Prostate gland (tissue), 2 donors: ENCODE measurements around the gene JAG2. TPM values are rescaled to one million over a fixed set of nuclear protein-coding genes. Genes with fewer than 3 reads are reported as not detected.

ENCODE experiments used
- DNase-seq: peaks from one replicate; pipeline ENCODE4 v3.0.0-alpha.2; 2019; ENCODE audit warnings: low spot score
- H3K27ac ChIP-seq, 2 donors: fragments of 200-600 bp; sonication (generic); 2 replicates each; pipeline ENCODE4 v1.5.1; 2017 to 2019
- H3K27me3 ChIP-seq: fragments of 200-600 bp; sonication (generic); replicated peaks from 2 replicates; pipeline ENCODE4 v1.5.1; 2019; ENCODE audit not compliant: insufficient read depth
- H3K36me3 ChIP-seq, 2 donors: fragments of 200-600 bp; sonication (generic); 1 replicate in 1 of 2; 2 replicates in 1 of 2; pipeline versions ENCODE4 v1.5.1 to v1.8.1; 2017 to 2019
- H3K4me1 ChIP-seq: fragments of 200-600 bp; sonication (generic); replicated peaks from 2 replicates; pipeline ENCODE4 v1.5.1; 2019
- H3K4me3 ChIP-seq, 2 donors: fragments of 200-600 bp; sonication (generic); 2 replicates each; pipeline ENCODE4 v1.5.1; 2017 to 2019
- H3K9me3 ChIP-seq: fragments of 200-600 bp; sonication (generic); 2 replicates; pipeline ENCODE4 v1.5.1; 2017
- POLR2A ChIP-seq: fragments of 450-650 bp; IDR thresholded peaks from one replicate; pipeline ENCODE4 v1.6.1; 2016; ENCODE audit warnings: antibody characterized with exemption, mild to moderate bottlenecking
- POLR2AphosphoS5 ChIP-seq: sonication (generic); formaldehyde crosslinking; IDR thresholded peaks from one replicate; pipeline ENCODE4 v1.6.1; 2017; ENCODE audit warnings: antibody characterized with exemption
- WGBS: methylation state at CpG from one replicate; pipeline ENCODE4 v1.1.5; 2018; 5-methylcytosine and 5-hydroxymethylcytosine counted together
- intact Hi-C: fragments of 100-400 bp; cut with DNase I; formaldehyde crosslinking; loops from one replicate; pipeline ENCODE4 v1.14.2; 2022
- total RNA-seq, 2 donors: library from RNA; depleted of rRNA; stranded (reverse); fragments of >200 nt; gene quantifications; one replicate each; pipeline ENCODE4 v1.1.0, GENCODE V29; 2016
- TF ChIP-seq, protein P1 (sequence below), 4 experiments: fragments of 200-600 bp in 2 of 4; fragments of 450-650 bp in 2 of 4; sonication (generic) in 2 of 4; IDR thresholded peaks; 1 replicate in 3 of 4; 2 replicates in 1 of 4; pipeline ENCODE4 v1.5.1; 2016 to 2019; ENCODE audit warnings: antibody characterized with exemption in 4 of 4, mild to moderate bottlenecking in 2 of 4, moderate library complexity in 2 of 4

JAG2 gene
- total RNA-seq, 2 donors from 2014 or later: 26.8 to 30.5 TPM

- Histone ChIP-seq H3K27ac (no peak overlapping the region), H3K4me1 (no peaks in the 10 kb centered on the region), H3K36me3 (no peaks in the 10 kb centered on the region), H3K27me3 (no peaks in the 10 kb centered on the region), H3K9me3 (no peaks in the 10 kb centered on the region), H3K4me3 (no peak overlapping the region)
- 53% methylated on average over 14 of the region's 14 CpGs for WGBS
- intact Hi-C loops: no loop called here
- TF ChIP-seq POLR2A: no peak
- TF ChIP-seq, protein P1, sequence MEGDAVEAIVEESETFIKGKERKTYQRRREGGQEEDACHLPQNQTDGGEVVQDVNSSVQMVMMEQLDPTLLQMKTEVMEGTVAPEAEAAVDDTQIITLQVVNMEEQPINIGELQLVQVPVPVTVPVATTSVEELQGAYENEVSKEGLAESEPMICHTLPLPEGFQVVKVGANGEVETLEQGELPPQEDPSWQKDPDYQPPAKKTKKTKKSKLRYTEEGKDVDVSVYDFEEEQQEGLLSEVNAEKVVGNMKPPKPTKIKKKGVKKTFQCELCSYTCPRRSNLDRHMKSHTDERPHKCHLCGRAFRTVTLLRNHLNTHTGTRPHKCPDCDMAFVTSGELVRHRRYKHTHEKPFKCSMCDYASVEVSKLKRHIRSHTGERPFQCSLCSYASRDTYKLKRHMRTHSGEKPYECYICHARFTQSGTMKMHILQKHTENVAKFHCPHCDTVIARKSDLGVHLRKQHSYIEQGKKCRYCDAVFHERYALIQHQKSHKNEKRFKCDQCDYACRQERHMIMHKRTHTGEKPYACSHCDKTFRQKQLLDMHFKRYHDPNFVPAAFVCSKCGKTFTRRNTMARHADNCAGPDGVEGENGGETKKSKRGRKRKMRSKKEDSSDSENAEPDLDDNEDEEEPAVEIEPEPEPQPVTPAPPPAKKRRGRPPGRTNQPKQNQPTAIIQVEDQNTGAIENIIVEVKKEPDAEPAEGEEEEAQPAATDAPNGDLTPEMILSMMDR (IDR thresholded peaks at IDR 0.05): peak in 1 of 4 experiments; percentile 22
- TF ChIP-seq POLR2AphosphoS5: no peak
- DNase-seq: no peak
These were observed 19.5 kb upstream of the JAG2 start for GRCh38 chr14:105187935-105188524.

DNA sequence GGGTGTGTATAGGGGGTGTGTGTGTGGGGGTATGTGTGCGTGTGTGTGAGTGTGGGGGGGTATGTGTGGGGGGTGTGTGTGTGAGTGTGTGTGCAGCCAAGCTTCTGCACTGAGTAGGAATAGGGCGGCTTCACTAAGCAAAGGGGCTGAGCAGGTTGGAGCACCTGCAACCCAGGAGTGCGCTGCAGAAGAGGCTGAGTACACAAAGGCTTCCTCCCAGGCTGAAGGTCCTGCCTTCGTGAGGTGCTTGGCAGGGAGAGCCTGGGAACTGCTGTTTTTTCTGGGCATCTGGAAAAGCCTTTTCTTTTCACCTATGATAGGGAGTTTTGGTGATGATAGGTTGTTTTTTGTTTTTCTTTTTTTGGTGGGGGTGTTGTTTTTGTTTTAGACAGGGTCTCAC is 18.5 kb upstream of the JAG2 start:
- intact Hi-C loops: no loop called here
- Histone ChIP-seq H3K4me1 (no peaks in the 10 kb centered on the region), H3K4me3 (no peak overlapping the region), H3K36me3 (no peaks in the 10 kb centered on the region), H3K27me3 (no peaks in the 10 kb centered on the region), H3K9me3 (no peaks in the 10 kb centered on the region), H3K27ac (no peak overlapping the region)
- TF ChIP-seq, protein P1 (IDR thresholded peaks at IDR 0.05): no peak
- TF ChIP-seq POLR2A (no peak), POLR2AphosphoS5 (no peak)
- no peak for DNase-seq
- WGBS: 52% methylated on average over 4 of the region's 4 CpGs

DNA sequence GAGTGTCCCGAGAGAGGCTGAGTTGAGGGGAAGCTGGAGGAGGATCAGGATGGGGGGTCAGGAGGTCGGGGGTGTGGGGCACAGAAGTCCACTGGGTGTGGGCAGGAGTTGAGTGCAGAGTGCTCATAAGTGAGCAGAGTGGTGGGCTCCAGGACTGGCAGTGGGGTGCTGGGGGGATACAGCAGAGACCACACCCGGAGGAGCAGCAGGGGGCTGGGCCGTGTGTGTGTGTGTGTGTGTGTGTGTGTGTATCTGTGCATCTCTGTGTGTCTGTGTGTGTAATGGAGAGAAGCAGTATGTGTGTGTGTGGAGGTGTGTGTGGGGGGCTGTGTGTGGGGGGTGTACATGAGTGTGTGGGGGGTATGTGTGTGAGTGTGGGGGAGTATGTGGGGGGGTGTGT is 17.4 kb upstream of the JAG2 start:
- intact Hi-C loops: no loop called here
- TF ChIP-seq, protein P1 (IDR thresholded peaks at IDR 0.05): no peak
- TF ChIP-seq POLR2A (no peak), POLR2AphosphoS5 (no peak)
- no peaks in the 10 kb centered on the region for H3K9me3 ChIP-seq
- H3K27ac ChIP-seq: no peak overlapping the region
- no peak for DNase-seq
- H3K27me3 ChIP-seq: no peaks in the 10 kb centered on the region
- no peaks in the 10 kb centered on the region for H3K4me1 ChIP-seq
- 40% methylated on average over 4 of the region's 4 CpGs for WGBS
- no peak overlapping the region for H3K4me3 ChIP-seq
- H3K36me3 ChIP-seq: no peaks in the 10 kb centered on the region

GRCh38 chr14:105185001-105185400 is 16.4 kb upstream of the JAG2 start:
- Histone ChIP-seq H3K36me3 (no peaks in the 10 kb centered on the region), H3K27ac (no peak overlapping the region), H3K4me1 (peaks cover 6% of the 10 kb centered on the region), H3K4me3 (no peak overlapping the region), H3K27me3 (no peaks in the 10 kb centered on the region), H3K9me3 (no peaks in the 10 kb centered on the region)
- intact Hi-C loops: no loop called here
- no peak for TF ChIP-seq POLR2AphosphoS5
- TF ChIP-seq POLR2A: no peak
- TF ChIP-seq, protein P1 (IDR thresholded peaks at IDR 0.05): no peak
- DNase-seq: no peak
- 79% methylated on average over 18 of the region's 18 CpGs for WGBS

DNA sequence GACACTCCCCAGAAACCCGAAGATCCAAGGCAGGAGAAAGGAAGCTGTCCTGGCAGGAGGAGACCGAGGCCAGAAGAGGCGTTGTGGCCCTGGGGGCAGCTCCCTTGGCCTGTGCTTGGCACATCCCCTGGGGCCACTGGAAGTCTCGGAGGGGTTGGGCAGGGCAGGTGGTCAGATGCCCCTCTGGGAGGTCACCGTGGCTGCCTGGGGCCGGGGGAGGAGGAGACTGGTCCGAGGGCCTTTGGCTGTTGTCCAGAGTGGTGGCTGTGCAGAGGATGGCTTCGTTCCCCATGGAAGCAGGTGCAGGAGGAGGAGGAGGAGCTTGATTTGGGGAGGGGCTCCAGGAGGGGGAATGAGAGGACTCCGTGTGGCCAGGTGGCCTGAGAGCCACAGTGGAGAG is 15.9 kb upstream of the JAG2 start:
- Histone ChIP-seq H3K9me3 (no peaks in the 10 kb centered on the region), H3K36me3 (no peaks in the 10 kb centered on the region), H3K4me3 (no peak overlapping the region), H3K4me1 (peaks cover 6% of the 10 kb centered on the region), H3K27me3 (no peaks in the 10 kb centered on the region), H3K27ac (no peak overlapping the region)
- 76% methylated on average over 9 of the region's 9 CpGs for WGBS
- TF ChIP-seq, protein P1 (IDR thresholded peaks at IDR 0.05): no peak
- TF ChIP-seq POLR2AphosphoS5 (no peak), POLR2A (no peak)
- intact Hi-C loops: no loop called here
- no peak for DNase-seq
